Measurements from ENCODE around the gene TSGA10.
"Not testable (repeated sequence)": the region's sequence is repeated elsewhere in the genome, so short reads cannot be mapped to it uniquely, and the experiment has no call there.

The TSGA10 gene

DNA sequence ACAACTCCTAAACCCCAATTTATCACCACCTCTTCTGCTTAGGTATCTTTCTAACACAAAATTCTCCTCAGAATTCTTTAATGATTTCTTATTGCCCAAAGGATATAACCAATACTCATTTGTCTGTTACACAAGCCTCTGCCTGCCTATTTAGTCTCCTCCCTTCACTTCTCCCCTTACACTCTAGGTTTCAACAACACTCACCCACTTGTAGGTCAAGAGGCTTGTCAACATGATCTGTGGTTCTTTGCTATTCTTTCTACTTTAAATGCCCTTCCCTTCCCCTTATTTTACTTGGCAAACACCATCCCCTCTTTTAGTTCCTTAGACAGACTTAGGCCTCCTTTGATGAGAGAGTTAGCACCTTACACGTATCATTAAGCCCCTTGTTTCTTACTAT is 82.2 kb downstream of the TSGA10 start:
- no peak for DNase-seq

DNA sequence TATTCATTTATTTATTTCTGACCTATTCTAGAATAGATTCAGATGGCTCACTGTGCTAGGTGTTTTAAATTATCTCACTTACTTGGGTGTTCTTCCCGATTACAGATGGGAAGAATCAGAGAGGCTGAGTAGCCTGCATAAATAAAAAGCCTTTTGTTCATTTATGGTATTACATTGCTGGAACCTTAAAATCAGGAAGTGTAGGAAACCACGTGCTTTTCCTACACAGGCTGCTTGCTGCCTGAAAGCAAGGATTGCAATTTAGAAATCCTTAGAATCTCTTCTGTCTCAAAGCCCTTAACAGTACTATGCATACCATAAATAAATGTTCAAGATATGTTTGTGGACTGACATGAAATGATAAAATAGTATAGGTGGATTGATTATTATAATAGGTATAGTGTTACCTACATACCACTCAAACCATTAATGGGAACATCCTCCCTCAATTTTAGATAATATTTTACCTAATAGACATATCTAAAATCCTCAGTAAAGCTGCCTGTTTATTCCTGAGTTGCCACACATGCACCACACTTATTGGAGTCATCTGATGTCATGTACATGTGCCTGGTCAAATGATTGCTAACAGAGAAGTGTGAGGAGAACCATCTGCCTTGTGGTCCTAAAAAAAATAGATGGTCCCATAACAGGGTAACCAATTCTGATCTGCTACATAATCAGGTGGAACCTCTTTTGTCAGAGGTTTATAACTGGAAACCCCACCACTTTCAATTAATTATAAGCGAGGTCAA is 86.7 kb downstream of the TSGA10 start:
- DNase-seq = no peak

DNA sequence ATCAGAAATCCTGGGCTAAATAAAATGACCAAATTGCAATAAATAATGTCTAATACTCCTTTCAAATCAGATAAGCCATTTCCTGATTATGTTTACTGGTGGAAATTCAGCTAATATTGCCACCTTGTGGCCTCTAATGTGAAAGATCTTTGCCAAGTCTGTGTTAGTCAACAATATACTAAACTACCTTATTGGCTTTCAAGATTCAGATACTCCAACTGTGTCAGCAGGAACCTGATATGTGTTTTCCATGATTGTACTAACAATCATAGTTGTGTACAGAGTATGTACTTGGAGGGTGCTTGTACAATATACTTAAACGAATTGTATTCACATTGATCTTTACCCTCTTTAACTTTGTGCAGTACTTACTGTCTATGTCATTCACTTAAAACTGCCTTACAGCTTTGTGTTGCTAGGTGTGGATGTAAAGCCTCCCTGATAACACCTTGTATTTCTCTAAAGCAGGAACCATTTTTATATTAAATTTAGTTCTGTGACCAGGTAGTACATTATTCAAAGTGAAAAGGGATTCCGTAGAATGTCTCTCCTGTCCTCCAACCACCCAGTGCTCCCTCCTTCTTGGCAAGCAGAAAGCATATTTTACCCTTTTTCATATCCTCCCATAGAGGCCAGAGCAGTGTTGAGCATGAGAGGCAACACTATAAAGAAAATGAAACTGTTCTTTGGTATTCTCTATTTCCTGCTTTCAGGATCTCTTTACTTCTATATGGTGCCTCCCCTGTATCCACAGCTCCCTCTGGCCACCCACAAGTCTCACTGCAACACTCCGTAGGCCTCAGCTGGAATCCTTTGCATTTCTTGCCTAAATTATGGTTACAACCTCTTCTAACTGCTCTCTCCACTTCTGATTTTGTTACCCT is 88.4 kb downstream of the TSGA10 start:
- DNase-seq = peak; percentile 61

DNA sequence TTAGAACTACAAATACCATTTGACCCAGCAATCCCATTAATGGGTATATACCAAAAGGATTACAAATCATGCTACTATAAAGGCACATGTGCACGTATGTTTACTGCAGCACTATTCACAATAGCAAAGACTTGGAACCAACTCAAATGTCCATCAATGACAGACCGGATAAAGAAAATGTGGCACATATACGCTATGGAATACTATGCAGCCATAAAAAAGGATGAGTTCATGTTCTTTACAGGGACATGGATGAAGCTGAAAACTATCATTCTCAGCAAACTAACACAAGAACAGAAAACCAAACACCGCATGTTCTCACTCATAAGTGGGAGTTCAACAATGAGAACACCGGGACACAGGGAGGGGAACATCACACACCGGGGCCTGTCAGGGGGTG is 105.6 kb downstream of the TSGA10 start:
- not testable (repeated sequence) for DNase-seq

DNA sequence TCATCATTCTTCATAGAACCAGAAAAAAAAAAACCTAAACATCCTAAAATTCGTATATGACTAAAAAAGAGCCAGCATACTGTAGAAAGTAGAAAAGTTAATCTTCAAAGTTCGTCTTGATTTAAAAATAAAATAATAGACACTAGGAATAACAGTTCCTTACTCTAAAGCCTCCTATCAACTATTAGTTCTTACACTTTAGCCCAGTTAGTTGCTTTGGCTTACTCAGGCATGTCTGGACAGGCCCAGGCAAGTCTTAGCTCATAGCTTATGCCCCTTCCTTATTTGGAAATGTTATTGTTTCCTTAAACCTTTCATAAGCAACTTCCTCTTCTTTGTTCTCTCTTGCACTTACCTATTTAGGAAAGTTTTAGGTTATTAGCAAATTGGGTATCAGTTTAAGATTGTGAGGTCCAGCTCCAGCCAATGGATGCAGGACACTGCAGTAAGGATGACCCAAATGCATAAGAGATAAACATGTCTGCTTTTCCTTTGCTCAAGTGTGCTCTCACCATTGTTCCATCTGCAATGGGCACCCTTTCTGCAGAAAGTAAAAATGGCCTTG is 113.9 kb downstream of the TSGA10 start:
- DNase-seq = not testable (repeated sequence)

DNA sequence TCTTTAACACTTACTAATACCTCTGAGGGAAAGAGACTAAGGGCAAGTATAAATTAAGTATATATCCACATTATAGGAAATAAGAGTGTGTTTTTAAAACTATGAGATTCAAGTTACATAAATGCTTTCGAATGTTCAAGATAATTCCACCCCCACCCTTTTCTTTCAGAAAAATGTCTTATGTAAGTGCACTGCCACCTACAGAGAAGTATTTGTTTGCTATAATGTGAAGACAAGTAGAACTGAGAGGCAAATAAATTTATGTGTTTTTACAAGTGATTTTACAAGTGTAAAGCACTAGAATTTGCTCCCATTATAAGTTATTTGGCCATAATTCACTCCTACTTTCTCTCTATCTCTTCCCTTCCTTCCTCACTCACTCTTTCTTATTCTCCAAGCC is 118.8 kb downstream of the TSGA10 start:
- DNase-seq = peak; percentile 15

DNA sequence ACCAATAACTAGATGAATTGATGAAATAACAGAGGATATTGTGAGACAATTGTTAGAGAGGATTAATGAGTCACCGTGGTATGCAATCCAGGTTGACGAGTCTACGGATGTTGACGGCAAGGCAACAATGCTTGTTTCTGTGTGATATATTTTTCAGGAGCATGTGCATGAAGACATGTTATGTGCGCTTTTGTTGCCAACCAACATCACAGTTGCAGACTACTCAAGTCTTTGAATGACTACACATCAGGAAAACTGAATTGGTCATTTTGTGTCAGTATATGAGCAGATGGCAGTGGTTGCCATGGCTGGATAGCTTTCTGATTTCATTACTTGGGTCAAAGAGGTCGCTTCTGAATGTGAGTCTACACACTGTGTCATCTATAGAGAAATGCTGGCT is 122.0 kb downstream of the TSGA10 start:
- peak; percentile 9 for DNase-seq

DNA sequence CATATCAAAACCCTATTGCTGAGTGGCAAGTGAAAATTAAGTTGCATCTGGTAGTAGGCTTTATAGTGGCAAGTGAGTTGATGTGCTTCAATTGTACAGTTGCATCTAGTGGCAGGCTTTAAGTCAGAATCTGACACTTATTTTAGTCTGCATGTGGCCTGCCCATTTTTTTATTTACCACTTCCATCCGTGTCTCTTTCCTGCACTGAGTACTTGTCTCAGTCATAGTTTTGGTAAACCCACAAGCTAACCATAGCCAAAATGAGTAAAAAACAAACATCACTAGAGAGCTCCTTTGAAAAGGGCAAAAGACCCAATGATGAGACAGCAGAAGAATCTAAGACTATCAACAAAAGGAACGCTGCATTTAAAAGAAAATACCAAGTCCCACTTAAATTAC is 122.7 kb downstream of the TSGA10 start:
- no peak for DNase-seq

DNA sequence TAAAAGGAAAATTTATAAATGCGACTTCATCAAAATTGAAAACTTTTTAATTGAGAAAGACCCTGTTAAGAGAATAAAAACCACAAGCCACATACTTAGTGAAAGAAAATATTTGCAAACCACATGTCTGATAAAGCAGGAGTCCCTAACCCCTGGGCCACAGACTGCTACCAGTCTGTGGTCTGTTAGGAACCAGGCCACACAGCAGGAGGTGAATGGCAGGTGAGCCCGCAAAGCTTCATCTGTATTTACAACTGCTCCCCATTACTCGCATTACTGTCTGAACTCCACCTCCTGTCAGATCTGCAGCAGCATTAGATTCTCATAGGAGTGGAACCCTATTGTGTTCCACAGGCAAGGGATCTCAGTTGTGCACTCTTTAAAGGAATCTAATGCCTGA is 123.3 kb downstream of the TSGA10 start:
- no peak for DNase-seq

DNA sequence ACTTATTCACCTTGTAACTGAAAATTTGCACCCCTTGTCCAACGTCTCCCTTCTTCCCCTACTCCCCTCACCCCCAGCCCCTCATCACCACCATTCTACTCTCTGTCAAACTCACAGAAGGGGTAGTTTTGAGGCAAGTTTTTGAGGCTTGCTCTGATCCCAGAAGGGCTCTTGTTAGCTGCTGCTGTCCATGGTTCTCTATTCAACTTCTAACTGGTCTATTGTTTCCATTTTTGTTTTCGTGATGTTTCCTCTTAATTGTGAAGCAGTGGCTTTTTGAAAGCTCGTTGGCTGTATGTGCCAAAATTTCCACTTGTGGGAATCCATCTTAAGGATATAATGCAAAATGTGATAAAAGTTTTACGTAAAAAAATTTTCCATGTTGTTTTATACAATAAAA is 126.2 kb downstream of the TSGA10 start:
- no peak for DNase-seq

DNA sequence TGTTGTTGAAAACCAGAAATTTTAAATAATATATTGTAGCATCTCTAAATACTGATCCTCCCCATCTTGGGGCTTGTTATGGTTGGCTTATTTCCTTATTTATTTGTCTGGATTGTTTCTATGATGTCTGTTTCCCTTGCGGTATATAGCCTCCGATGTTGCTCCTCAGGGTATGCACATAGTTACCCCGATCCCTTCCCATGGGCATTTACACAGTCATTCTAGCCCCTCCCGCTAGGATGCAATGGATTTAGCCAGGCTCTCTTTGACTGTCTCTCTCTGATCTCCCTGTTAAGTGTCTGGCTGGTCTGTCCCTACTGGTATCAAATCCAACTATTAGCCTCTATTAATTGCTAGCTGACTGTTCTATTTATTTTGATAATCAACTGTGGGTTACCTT is 126.9 kb downstream of the TSGA10 start:
- DNase-seq = no peak

DNA sequence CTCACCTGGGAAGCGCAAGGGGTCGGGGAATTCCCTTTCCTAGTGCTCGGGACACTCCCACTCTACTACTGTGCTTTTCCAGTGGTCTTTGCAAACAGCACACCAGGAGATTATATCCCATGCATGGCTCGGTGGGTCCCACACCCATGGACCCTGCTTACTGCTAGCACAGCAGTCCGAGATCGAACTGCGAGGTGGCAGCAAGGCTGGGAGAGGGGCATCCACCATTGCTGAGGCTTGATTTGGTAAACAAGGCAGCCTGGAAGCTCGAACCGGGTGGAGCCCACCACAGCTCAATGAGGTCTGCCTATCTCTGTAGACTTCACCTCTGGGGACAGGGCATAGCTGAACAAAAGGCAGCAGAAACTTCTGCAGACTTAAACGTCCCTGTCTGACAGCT is 154.0 kb downstream of the TSGA10 start:
- no peak for DNase-seq

DNA sequence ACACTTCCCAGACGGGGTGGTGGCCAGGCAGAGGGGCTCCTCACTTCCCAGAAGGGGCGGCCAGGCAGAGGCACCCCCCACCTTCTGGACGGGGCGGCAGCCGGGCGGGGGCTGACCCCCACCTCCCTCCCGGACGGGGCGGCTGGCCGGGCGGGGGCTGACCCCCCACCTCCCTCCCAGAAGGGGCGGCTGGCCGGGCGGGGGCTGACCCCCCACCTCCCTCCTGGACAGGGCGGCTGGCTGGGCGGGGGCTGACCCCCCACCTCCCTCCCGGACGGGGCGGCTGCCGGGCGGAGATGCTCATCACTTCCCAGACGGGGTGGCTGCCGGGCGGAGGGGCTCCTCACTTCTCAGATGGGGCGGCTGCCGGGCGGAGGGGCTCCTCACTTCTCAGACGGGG is 166.0 kb downstream of the TSGA10 start:
- DNase-seq = not testable (repeated sequence)

DNA sequence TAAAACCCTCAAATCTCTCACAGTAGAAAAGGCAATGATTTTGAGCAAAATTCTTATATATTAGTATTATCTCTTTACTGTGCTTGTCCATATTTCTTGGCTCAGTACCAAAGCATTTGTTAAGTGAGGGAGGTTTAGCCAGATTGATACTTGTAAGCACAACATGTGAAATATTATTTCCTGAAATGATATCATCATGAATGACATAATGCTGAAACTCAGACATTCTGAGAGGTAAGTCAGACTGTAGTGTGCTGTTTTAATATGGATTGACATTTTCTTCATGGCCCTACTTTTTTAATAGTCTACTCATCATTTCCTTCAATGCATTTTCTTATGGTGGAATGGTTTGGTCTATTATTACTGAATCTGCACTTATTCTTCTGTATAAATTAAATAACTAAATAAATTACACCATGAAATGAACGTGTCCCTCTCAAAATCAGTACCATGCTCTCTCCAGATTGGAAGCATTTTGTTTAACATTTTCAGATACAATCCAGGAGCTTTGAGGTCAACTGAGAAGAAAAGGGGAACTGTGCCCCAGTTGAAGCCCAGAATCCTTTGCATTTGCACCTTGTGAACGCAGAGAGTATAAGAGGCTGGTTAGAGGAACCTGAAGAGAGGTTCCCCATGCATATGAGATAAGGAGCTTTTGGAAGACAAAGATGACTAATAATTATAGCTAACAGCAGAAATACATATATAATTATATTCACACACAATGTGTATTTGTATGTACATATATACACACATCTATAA is 168.7 kb downstream of the TSGA10 start:
- peak; percentile 65 for DNase-seq

DNA sequence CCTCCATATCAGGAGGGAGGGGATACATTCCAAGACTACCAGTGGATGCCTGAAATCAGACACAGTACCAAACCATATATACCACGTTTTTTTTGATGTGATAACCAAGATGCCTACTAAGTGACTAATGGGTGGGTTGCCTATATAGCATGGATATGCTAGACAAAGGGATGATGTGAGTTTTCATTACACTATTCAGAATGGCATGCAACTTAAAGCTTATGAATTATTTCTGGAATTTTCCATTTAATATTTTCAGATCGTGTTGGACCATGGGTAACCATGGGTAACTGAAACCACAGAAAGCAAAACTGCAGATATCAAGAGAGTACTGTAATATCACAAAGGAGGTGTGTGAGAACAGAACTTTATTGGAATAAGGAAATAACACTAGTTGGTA is 179.1 kb downstream of the TSGA10 start:
- peak; percentile 93 for DNase-seq

DNA sequence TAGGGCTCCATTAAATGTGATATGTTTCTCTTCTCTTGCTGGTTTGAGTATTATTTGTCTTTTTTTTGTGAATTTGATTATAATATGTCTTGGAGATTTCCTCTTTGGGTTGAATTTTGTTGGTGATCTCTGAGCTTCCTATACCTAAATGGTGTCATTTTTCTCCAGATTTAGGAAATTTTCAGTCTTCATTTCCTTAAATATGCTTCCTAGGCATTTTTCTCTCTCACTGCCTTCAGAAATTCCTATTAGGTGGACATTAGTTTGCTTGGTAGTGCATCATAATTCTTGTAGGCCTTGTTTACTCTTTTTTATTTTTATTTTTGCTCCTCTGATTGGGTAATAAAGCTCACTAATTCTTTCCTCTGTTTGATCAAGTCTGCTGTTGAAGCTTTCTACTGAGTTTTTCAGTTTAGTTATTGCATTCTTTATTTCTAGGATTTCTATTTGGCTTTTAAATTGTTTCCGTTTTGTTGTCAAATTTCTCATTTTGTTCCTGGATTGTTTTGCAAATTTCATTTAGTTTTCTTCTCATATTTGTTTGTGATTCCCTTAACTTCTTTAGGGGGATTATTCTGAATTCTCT is 182.1 kb downstream of the TSGA10 start:
- DNase-seq = no peak

DNA sequence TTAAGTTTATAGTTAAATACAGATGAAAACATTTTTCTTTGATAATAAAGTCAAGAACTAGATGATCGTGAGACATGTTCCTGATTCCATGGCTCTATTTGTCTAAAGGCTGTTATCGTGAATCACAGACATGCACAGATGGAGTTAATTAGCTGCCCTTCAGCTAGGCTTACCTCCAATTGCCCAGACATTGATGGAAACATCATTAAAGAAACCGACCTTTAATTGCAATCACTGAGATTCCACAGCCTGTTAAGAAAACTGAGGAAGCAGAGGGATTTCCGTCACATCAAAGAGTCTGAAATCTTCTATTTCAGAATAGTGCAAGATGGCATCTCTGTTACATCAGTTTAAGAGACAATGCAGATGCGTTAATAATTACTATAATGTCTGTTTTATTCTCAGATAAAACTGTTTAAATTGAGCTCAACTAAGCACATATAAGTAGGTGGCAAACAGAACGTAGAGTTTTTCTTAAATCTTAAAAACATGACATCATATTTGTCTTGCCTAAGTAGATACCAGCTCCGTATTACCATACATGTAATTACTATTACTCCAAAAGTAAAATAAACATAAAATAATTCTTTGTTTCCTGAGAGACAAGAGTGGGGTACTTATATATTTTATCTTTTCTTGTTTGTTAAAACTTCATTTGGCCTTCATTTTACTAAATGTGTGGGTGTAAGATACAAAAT is 194.8 kb downstream of the TSGA10 start:
- DNase-seq = no peak

DNA sequence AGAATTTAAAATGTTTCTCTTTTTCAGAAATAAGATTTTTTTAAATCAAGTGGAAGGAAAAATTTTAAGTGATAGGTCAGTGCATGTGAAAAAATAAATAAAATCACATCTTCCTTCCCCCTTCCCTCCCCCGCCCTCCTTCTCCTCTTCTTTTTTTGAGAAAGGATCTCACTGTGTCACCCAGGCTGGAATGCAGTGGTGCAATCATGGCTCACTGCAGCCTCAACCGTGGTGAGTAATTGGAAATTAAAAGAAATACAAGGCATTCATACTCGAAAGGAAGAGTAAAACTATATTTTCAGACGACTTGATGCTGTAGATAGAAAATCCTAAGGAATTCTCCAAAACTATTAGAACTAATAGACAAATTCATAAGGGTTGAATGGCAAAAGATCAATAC is 201.8 kb downstream of the TSGA10 start:
- peak; percentile 51 for DNase-seq

DNA sequence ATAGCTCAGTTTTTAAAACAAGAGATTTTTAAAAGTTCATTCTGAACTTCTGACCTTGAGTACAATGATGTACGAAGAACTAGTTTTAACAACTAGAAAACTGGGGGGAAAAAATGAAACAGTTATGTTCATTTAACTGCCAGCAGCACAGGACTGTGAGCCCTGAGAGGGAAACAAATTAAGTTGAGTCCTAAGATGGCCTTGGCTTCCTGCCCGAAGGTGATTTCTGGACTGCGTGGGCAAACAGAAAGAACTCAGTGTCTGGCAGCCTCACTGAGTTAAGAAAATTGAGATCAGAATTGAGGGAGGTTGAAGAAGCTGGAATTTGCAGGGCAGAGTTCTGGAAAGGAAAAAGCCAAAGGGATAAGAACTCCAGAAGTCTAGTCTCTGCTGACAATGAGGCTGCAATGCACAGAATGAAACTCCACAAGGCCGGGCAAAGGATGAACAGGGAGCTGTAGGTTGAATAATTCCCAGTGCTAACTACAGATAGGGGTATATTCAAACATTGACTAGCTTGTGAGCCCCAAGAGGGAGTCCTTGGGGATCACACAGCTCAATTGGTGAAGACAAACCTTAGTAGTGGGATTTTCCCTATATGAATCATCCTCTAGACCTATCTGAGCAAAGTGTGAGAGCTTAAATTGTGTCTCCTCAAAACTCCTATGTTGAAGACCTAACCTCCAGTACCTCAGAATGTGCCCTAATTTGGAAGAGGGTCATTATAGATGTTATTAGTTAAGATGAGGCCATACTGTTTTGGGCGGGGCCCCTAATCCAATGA is 205.6 kb downstream of the TSGA10 start:
- DNase-seq = peak; percentile 29

DNA sequence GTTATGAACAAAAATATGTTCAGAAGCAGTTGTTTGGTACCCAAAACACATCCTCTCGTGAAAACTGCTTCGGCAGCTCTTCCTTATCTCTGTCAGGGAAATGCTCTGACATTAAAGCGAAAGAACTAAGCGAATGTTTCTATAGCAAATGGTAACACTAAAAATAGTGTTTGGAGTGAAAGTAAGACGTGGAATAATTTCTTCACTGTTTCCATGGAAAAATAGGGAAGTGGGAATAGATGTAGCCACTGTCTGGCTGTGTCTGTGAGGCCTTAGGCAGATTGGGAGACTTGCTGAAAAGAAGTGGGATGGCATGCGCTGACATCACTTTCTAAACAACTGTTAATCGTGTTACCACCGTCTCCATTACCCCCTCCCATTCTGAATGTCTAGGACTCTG is 207.2 kb downstream of the TSGA10 start:
- no peak for DNase-seq
